NT2/D1 (cell line): Measurements from ENCODE around the gene RHO.

Source experiments
- DNase-seq: peaks from one replicate; pipeline ENCODE4 v3.0.0-alpha.2; 2011; ENCODE audit warnings: low read depth, low spot score
- H3K27me3 ChIP-seq: 2 replicates; pipeline ENCODE4 v1.6.0; 2011; ENCODE audit warnings: mild to moderate bottlenecking; ENCODE audit not compliant: insufficient read length, insufficient read depth
- H3K36me3 ChIP-seq: 2 replicates; pipeline ENCODE4 v1.6.1; 2011; ENCODE audit warnings: mild to moderate bottlenecking, low read length, mixed read lengths; ENCODE audit not compliant: insufficient read depth, insufficient read length
- H3K4me1 ChIP-seq: 2 replicates; pipeline ENCODE4 v1.5.1; 2011; ENCODE audit not compliant: insufficient read depth, insufficient read length
- H3K4me3 ChIP-seq: 2 replicates; pipeline ENCODE4 v1.5.1; 2011; ENCODE audit warnings: low read depth; ENCODE audit not compliant: insufficient read length
- H3K9ac ChIP-seq: 2 replicates; pipeline ENCODE4 v1.6.0; 2011; ENCODE audit warnings: low read depth; ENCODE audit not compliant: insufficient read length
- H3K9me3 ChIP-seq: 2 replicates; pipeline ENCODE4 v1.5.1; 2011; ENCODE audit warnings: mild to moderate bottlenecking, low read length; ENCODE audit not compliant: insufficient read depth
- SUZ12 ChIP-seq: IDR thresholded peaks from 2 replicates; pipeline ENCODE4 v1.6.1; 2011; ENCODE audit not compliant: insufficient read length, insufficient read depth; ENCODE audit errors: extremely low read depth
- YY1 ChIP-seq: IDR thresholded peaks from 2 replicates; pipeline ENCODE4 v1.6.1; 2011; ENCODE audit not compliant: insufficient read length, insufficient read depth
- ZNF274 ChIP-seq: IDR thresholded peaks from 2 replicates; pipeline ENCODE4 v1.6.1; 2011; ENCODE audit warnings: mild to moderate bottlenecking, low read depth, low read length

RHO gene

DNA sequence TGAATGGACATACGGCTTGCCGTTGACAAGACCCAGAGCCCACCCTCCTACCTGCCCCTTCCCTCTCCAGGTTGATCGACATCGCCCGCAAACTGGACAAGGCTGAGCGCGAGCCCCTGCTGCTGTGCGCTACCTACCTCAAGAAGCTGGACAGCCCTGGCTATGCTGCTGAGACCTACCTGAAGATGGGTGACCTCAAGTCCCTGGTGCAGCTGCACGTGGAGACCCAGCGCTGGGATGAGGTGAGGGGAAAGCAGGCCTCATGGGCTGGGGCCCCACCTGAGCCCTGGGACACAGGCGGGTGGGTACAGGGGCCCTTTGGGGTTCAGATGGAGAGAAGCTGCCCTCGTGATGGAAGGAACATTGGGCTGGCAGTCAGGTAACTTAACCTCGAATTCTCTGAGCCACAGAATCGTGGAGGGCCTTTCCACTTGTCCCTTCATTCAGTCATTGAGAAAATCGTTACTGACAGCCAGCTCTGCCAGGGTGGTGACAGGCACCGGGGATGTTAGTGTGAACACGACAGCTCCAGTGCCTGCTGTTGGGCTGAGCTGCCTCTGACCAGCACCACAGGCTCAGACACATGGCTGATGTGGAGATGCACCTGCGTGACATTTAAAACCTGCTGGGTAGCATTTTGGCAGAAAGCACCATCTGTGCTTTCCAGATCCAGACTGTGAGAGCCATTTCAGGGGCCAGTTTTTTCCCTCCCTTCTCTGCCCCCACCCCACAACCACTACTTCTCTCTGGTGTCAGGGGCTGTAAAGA is 25.6 kb upstream of the RHO start:
- no peak for DNase-seq
- Histone ChIP-seq H3K27me3 (no peaks in the 10 kb centered on the region), H3K9me3 (no peaks in the 10 kb centered on the region), H3K4me1 (peaks cover 10% of the 10 kb centered on the region), H3K9ac (no peak overlapping the region), H3K36me3 (peaks cover 86% of the 10 kb centered on the region), H3K4me3 (no peak overlapping the region)
- TF ChIP-seq YY1 (no peak), ZNF274 (no peak), SUZ12 (no peak)

GRCh38 chr3:129503471-129504291 is 24.8 kb upstream of the RHO start:
- Histone ChIP-seq H3K4me1 (peaks cover 10% of the 10 kb centered on the region), H3K4me3 (no peak overlapping the region), H3K27me3 (no peaks in the 10 kb centered on the region), H3K36me3 (peaks cover 90% of the 10 kb centered on the region), H3K9ac (no peak overlapping the region), H3K9me3 (no peaks in the 10 kb centered on the region)
- TF ChIP-seq SUZ12 (no peak), ZNF274 (no peak), YY1 (no peak)
- DNase-seq = no peak

GRCh38 chr3:129504471-129505100 is 23.9 kb upstream of the RHO start:
- H3K36me3 ChIP-seq = peaks cover 97% of the 10 kb centered on the region
- H3K9me3 ChIP-seq = no peaks in the 10 kb centered on the region
- TF ChIP-seq SUZ12 = no peak
- no peak for TF ChIP-seq ZNF274
- no peak for TF ChIP-seq YY1
- H3K4me3 ChIP-seq = no peak overlapping the region
- H3K9ac ChIP-seq = no peak overlapping the region
- H3K4me1 ChIP-seq = peaks cover 10% of the 10 kb centered on the region
- DNase-seq = no peak
- H3K27me3 ChIP-seq = no peaks in the 10 kb centered on the region

DNA sequence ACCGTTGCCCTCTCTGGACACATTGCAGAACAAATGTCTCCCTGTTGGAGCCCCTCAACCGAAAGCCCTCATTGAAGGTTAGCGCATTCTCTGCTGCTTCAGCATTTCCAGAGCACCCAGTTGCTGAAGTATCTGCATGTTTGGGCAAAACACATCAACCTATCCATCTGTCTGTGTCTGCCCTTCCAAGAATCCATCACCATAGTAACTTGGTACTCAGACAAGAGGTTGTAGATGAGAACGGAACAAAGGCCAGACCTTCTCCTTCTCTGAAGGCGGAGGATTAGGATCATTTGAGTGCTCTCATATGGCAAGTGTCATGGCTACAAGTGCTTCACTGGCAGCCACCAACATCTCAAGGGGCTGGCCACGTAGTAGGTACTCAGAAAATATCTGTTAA is 23.1 kb upstream of the RHO start:
- Histone ChIP-seq H3K36me3 (peaks cover 96% of the 10 kb centered on the region), H3K27me3 (no peaks in the 10 kb centered on the region), H3K4me3 (no peak overlapping the region), H3K9ac (no peak overlapping the region), H3K9me3 (no peaks in the 10 kb centered on the region), H3K4me1 (peaks cover 10% of the 10 kb centered on the region)
- DNase-seq = no peak
- TF ChIP-seq YY1 (no peak), ZNF274 (no peak), SUZ12 (no peak)

DNA sequence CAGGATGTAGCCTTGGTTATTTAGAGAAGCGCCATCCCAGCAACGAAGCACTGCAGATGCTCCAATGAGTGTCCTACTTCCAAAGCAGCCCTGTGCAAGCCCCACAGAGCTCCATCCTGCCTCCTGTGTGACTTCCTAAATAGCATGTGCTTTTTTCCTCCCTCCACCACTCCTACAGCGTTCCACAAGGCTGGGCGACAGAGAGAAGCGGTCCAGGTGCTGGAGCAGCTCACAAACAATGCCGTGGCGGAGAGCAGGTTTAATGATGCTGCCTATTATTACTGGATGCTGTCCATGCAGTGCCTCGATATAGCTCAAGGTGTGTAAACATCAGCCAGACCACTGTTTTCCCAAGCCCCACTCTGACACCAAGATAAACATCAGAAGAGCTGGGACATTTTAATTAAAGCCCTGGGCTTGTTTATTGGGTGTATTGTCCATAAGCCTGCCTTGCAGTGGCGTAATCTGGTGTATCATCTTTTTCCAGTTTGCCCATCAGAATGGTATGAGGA is 22.2 kb upstream of the RHO start:
- Histone ChIP-seq H3K27me3 (no peaks in the 10 kb centered on the region), H3K4me3 (no peak overlapping the region), H3K36me3 (peaks cover 95% of the 10 kb centered on the region), H3K9ac (no peak overlapping the region), H3K4me1 (peaks cover 10% of the 10 kb centered on the region), H3K9me3 (no peaks in the 10 kb centered on the region)
- DNase-seq = no peak
- TF ChIP-seq ZNF274 (no peak), YY1 (no peak)

DNA sequence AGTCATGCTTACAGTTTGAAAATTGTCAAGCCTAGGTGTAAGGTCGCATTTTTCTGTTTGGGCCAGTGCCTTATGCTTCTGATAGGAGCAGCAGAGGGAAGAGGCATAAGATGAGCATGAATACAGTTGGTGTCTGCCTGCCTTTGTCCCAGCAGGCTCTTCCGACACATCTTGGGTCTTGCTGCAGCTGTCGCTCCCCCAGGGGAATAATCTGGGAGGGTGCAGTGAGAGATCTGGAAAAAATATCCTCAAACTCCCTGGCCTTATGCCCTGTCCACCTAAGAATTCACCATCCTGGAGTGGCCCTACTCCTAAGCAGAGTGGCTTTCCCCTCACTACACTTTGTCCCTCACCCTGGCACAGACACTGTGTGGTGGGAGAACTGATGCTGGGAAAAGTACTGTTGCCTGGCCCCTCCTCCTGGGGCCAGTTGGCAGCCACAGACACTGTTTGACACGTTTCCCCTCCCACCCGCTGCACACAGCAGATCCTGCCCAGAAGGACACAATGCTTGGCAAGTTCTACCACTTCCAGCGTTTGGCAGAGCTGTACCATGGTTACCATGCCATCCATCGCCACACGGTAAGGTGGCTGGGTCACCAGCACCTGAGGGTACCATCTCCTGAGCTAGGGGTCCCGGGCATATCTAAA is 21.1 kb upstream of the RHO start:
- Histone ChIP-seq H3K9ac (no peak overlapping the region), H3K27me3 (no peaks in the 10 kb centered on the region), H3K4me1 (peaks cover 12% of the 10 kb centered on the region), H3K9me3 (no peaks in the 10 kb centered on the region), H3K4me3 (no peak overlapping the region), H3K36me3 (peaks cover 95% of the 10 kb centered on the region)
- DNase-seq = no peak
- no peak for TF ChIP-seq ZNF274

- Histone ChIP-seq H3K9ac (no peak overlapping the region), H3K4me3 (no peak overlapping the region), H3K36me3 (peaks cover 87% of the 10 kb centered on the region), H3K9me3 (no peaks in the 10 kb centered on the region), H3K4me1 (peaks cover 10% of the 10 kb centered on the region), H3K27me3 (no peaks in the 10 kb centered on the region)
- no peak for DNase-seq
- TF ChIP-seq SUZ12 (no peak), YY1 (no peak), ZNF274 (no peak)
Measured at GRCh38 chr3:129512595-129512994, 15.8 kb upstream of the RHO start.
